ENCODE results near the gene IGF1.

Gene IGF1

GRCh38 chr12:102426599-102427542 is 53.5 kb downstream of the IGF1 start:
- no peak for DNase-seq

- no peak for DNase-seq
These were observed 55.0 kb downstream of the IGF1 start for GRCh38 chr12:102425109-102426039.

- DNase-seq = no peak
These were observed 56.9 kb downstream of the IGF1 start for GRCh38 chr12:102423462-102423861.

- DNase-seq = no peak
These were observed 58.4 kb downstream of the IGF1 start for GRCh38 chr12:102421802-102422583.

GRCh38 chr12:102419094-102419764 is 61.1 kb downstream of the IGF1 start:
- DNase-seq = no peak

- DNase-seq = no peak
These were observed 63.3 kb downstream of the IGF1 start for GRCh38 chr12:102417055-102417454.

GRCh38 chr12:102415515-102415914 is 64.8 kb downstream of the IGF1 start:
- no peak for DNase-seq

- no peak for DNase-seq
These were observed 67.0 kb downstream of the IGF1 start for GRCh38 chr12:102413396-102413795.

GRCh38 chr12:102410511-102410910 is 69.9 kb downstream of the IGF1 start:
- no peak for DNase-seq

- peak in 1 of 2 donors; percentile 3 for DNase-seq
These were observed 71.7 kb downstream of the IGF1 start for GRCh38 chr12:102408487-102409297.

GRCh38 chr12:102407776-102408486 is 72.4 kb downstream of the IGF1 start:
- no peak for DNase-seq

- no peak for DNase-seq
These were observed 74.3 kb downstream of the IGF1 start for GRCh38 chr12:102406033-102406584.

GRCh38 chr12:102401087-102401486 is 79.3 kb downstream of the IGF1 start:
- no peak for DNase-seq

GRCh38 chr12:102399653-102400052 is 80.7 kb downstream of the IGF1 start:
- DNase-seq = no peak

GRCh38 chr12:102396276-102396675 is 84.1 kb downstream of the IGF1 start:
- DNase-seq = no peak

GRCh38 chr12:102394200-102394599 is 86.2 kb downstream of the IGF1 start:
- DNase-seq = no peak

- no peak for DNase-seq
These were observed 90.3 kb downstream of the IGF1 start for GRCh38 chr12:102390068-102390467.

- DNase-seq = no peak
These were observed 91.9 kb downstream of the IGF1 start for GRCh38 chr12:102388469-102388868.

GRCh38 chr12:102385343-102385742 is 95.0 kb downstream of the IGF1 start:
- no peak for DNase-seq
